CD4-positive, alpha-beta T cell (primary cell): Measurements from ENCODE around the gene GNAO1. TPM values are rescaled to one million over a fixed set of nuclear protein-coding genes. Genes with fewer than 3 reads are reported as not detected.

Experiments
- ATAC-seq: fragments of 200-7000 bp; cut with Tn5 transposase; one replicate; pipeline ENCODE4 v1.10.0; 2022; ENCODE audit warnings: mild to moderate bottlenecking; ENCODE audit not compliant: poor library complexity
- CTCF ChIA-PET: fragments of 350-600 bp; sonication (Branson Sonifier 250); formaldehyde crosslinking; loops from one replicate; lab custom pipeline; 2021; ENCODE audit warnings: antibody characterized with exemption, inconsistent platforms; lab: Charles Lee
- POLR2A ChIA-PET: fragments of 350-600 bp; sonication (Branson Sonifier 250); formaldehyde crosslinking; loops from one replicate; lab custom pipeline; 2021; ENCODE audit warnings: antibody characterized with exemption, inconsistent platforms; lab: Charles Lee
- DNase-seq, 14 experiments: peaks; one replicate each; pipeline ENCODE4 v3.0.0-alpha.2; 2013 to 2020; ENCODE audit warnings: mixed read lengths in 2 of 14
- H3K27ac ChIP-seq, 2 donors: one replicate each; pipeline versions ENCODE4 v1.5.1 to v1.7.0; 2013; ENCODE audit warnings: low read length in 2 of 2, low read depth in 1 of 2, mild to moderate bottlenecking in 1 of 2
- H3K27me3 ChIP-seq, 2 experiments: 1 replicate in 1 of 2; 2 replicates in 1 of 2; pipeline versions ENCODE4 v1.6.1 to v1.7.0; 2013; ENCODE audit warnings: low read length in 2 of 2, control low read depth in 1 of 2, mild to moderate bottlenecking in 1 of 2, moderate library complexity in 1 of 2; ENCODE audit not compliant: insufficient read depth in 2 of 2, control insufficient read depth in 1 of 2
- H3K36me3 ChIP-seq: one replicate; pipeline ENCODE4 v1.6.1; 2013; ENCODE audit warnings: low read length, control low read depth; ENCODE audit not compliant: insufficient read depth
- H3K4me1 ChIP-seq: one replicate; pipeline ENCODE4 v1.6.1; 2013; ENCODE audit warnings: low read length, control low read depth; ENCODE audit not compliant: insufficient read depth
- H3K4me3 ChIP-seq: one replicate; pipeline ENCODE4 v1.5.1; 2013; ENCODE audit warnings: mild to moderate bottlenecking, low read length, moderate library complexity
- H3K9me3 ChIP-seq, 2 experiments: 1 replicate in 1 of 2; 2 replicates in 1 of 2; pipeline versions ENCODE4 v1.6.1 to v1.7.0; 2013; ENCODE audit warnings: low read length in 2 of 2, mild to moderate bottlenecking in 2 of 2, control low read depth in 1 of 2, moderate library complexity in 1 of 2; ENCODE audit not compliant: control insufficient read depth in 1 of 2, insufficient read depth in 1 of 2
- H3K27ac Mint-ChIP-seq: one replicate; pipeline ENCODE4 v1.8.0; 2020; ENCODE audit warnings: mixed read lengths
- H3K27me3 Mint-ChIP-seq: one replicate; pipeline ENCODE4 v1.8.0; 2021; ENCODE audit warnings: mixed read lengths
- H3K36me3 Mint-ChIP-seq: one replicate; pipeline ENCODE4 v1.8.0; 2021; ENCODE audit warnings: low read depth, mixed read lengths
- H3K4me1 Mint-ChIP-seq: one replicate; pipeline ENCODE4 v1.8.0; 2021; ENCODE audit warnings: low read depth, mixed read lengths
- H3K4me3 Mint-ChIP-seq: one replicate; pipeline ENCODE4 v1.8.0; 2020; ENCODE audit warnings: mild to moderate bottlenecking, mixed read lengths
- H3K9me3 Mint-ChIP-seq: one replicate; pipeline ENCODE4 v1.8.0; 2020; ENCODE audit warnings: mixed read lengths
- intact Hi-C, 2 experiments: fragments of 100-400 bp; cut with DNase I in 1 of 2; cut with micrococcal nuclease in 1 of 2; formaldehyde crosslinking; loops; one replicate each; pipeline versions ENCODE4 v1.15.1 to v1.9.0; 2023 to 2025; cut with DNase I, micrococcal nuclease
- total RNA-seq, 174 experiments: library from RNA in 2 of 174; stranded (reverse) in 2 of 174; gene quantifications; one replicate each; pipeline ENCODE4 v1.2.3 and lab custom pipeline; 2021 to 2026
- TF ChIP-seq, protein P1 (sequence below): fragments of 200-600 bp; IDR thresholded peaks from one replicate; pipeline ENCODE4 v1.8.0; 2022; ENCODE audit warnings: antibody characterized with exemption, mild to moderate bottlenecking

The GNAO1 gene
- total RNA-seq, 2 experiments from 2014 or later: 7.3 to 7.9 TPM

- TF ChIP-seq, protein P1, sequence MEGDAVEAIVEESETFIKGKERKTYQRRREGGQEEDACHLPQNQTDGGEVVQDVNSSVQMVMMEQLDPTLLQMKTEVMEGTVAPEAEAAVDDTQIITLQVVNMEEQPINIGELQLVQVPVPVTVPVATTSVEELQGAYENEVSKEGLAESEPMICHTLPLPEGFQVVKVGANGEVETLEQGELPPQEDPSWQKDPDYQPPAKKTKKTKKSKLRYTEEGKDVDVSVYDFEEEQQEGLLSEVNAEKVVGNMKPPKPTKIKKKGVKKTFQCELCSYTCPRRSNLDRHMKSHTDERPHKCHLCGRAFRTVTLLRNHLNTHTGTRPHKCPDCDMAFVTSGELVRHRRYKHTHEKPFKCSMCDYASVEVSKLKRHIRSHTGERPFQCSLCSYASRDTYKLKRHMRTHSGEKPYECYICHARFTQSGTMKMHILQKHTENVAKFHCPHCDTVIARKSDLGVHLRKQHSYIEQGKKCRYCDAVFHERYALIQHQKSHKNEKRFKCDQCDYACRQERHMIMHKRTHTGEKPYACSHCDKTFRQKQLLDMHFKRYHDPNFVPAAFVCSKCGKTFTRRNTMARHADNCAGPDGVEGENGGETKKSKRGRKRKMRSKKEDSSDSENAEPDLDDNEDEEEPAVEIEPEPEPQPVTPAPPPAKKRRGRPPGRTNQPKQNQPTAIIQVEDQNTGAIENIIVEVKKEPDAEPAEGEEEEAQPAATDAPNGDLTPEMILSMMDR: no peak
- CTCF ChIA-PET: interaction anchor here (1.3 kb wide), 1 partner anchor 12 kb away, joined by 3 read pairs; no protein-coding TSS in a partner anchor
- Mint-ChIP-seq H3K9me3 (no peaks in the 10 kb centered on the region), H3K27ac (no peak overlapping the region), H3K36me3 (no peaks in the 10 kb centered on the region), H3K27me3 (no peaks in the 10 kb centered on the region), H3K4me3 (no peak overlapping the region), H3K4me1 (no peaks in the 10 kb centered on the region)
- ATAC-seq (no peak), DNase-seq (peak in 1 of 14 experiments; percentile 11)
- no peaks in the 10 kb centered on the region for H3K27me3 ChIP-seq
- H3K9me3 ChIP-seq: no peaks in the 10 kb centered on the region
- POLR2A ChIA-PET: no interaction called here
- no peak overlapping the region for H3K27ac ChIP-seq
- H3K36me3 ChIP-seq: no peaks in the 10 kb centered on the region
- intact Hi-C loops: no loop called here
- H3K4me3 ChIP-seq: no peak overlapping the region
- H3K4me1 ChIP-seq: no peaks in the 10 kb centered on the region
These were observed 27.4 kb upstream of the GNAO1 start for GRCh38 chr16:56163938-56164337.

- Histone ChIP-seq H3K4me1 (no peaks in the 10 kb centered on the region), H3K4me3 (no peak overlapping the region), H3K36me3 (no peaks in the 10 kb centered on the region), H3K9me3 (no peaks in the 10 kb centered on the region), H3K27me3 (no peaks in the 10 kb centered on the region), H3K27ac (no peak overlapping the region)
- H3K27ac Mint-ChIP-seq: no peak overlapping the region
- ATAC-seq (no peak), DNase-seq (no peak)
- ChIA-PET POLR2A (interaction anchor here (0.5 kb wide), 1 partner anchor 1366 kb away, joined by 3 read pairs; no protein-coding TSS in a partner anchor), CTCF (interaction anchor here (1.3 kb wide), 1 partner anchor 11 kb away, joined by 3 read pairs; no protein-coding TSS in a partner anchor)
- no peaks in the 10 kb centered on the region for H3K36me3 Mint-ChIP-seq
- no peaks in the 10 kb centered on the region for H3K4me1 Mint-ChIP-seq
- H3K4me3 Mint-ChIP-seq: no peak overlapping the region
- H3K9me3 Mint-ChIP-seq: no peaks in the 10 kb centered on the region
- intact Hi-C loops: no loop called here
- no peaks in the 10 kb centered on the region for H3K27me3 Mint-ChIP-seq
- TF ChIP-seq, protein P1: no peak
These were observed 26.7 kb upstream of the GNAO1 start for GRCh38 chr16:56164636-56165035.

- Histone ChIP-seq H3K4me3 (no peak overlapping the region), H3K4me1 (no peaks in the 10 kb centered on the region), H3K27me3 (peaks cover 0 to 10% of the 10 kb centered on the region in 2 experiments), H3K27ac (no peak overlapping the region), H3K36me3 (no peaks in the 10 kb centered on the region), H3K9me3 (peaks cover 3 to 9% of the 10 kb centered on the region in 2 experiments)
- no peak overlapping the region for H3K27ac Mint-ChIP-seq
- ATAC-seq (no peak), DNase-seq (no peak)
- H3K36me3 Mint-ChIP-seq: no peaks in the 10 kb centered on the region
- intact Hi-C loops: no loop called here
- TF ChIP-seq, protein P1: no peak
- CTCF ChIA-PET: no interaction called here
- peaks cover 22% of the 10 kb centered on the region for H3K27me3 Mint-ChIP-seq
- H3K4me1 Mint-ChIP-seq: no peaks in the 10 kb centered on the region
- H3K4me3 Mint-ChIP-seq: no peak overlapping the region
- H3K9me3 Mint-ChIP-seq: peaks cover 16% of the 10 kb centered on the region
- POLR2A ChIA-PET: no interaction called here
These were observed 16.9 kb upstream of the GNAO1 start for GRCh38 chr16:56174411-56174810.
